ENCODE data around the gene SGO2. TPM values are rescaled to one million over a fixed set of nuclear protein-coding genes. Genes with fewer than 3 reads are reported as not detected.

Gene SGO2
- polyA plus RNA-seq, 2 donors: 1.3 to 2.5 TPM

DNA sequence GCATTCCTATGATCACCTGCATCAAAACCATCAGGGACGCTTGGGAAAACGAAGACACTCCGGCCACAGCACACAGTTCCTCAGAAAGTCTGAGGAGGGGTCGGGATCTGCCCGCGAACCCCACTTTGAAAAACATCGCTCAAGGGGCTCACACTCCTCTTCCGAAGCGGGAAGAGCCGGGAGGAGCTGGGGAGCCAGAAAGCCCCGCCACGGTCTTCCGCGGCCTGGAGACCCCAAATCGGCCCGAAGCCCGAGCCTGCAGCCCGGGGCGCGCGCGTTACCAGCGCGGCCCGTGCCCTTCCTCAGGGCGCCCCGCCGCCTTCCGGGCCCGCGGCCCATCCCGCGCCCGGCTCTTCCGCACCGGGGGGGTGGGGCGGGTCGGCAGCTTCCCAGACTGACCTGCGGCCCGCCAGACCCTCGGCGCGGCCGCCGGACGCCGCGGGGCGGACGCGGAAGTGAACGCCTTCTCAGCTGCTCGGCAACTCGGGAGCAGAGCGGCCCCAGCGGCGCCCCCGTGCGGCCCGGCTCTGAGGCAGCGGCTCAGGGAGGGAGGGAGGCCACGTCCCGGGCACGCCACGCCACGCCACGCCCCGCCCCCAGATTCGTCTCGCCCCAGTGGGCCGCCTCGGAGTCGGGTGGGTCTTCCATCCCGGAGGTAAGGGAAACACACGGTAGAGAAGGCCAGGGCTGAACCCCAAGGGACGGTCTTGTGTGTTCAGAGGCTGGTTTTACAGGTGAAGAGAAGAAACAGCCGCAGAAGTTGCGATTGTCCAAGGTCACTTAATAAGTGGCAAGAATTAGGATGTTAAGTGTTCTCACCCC lies 16.2 kb upstream of the SGO2 start, which contains the start of gene KCTD18:
Gene KCTD18, minus strand, starts transcription at position 457 of the 822 bp plus-strand sequence. CDS start 3,052 bp downstream, outside the sequence.
- no peaks in the 10 kb centered on the region for H3K9me3 ChIP-seq (ENCODE audit: control insufficient read depth in 2 of 2, insufficient read depth in 1 of 2, low read depth in 1 of 2, low read length in 1 of 2)
- WGBS, 2 donors: 1% methylated on average over 59 to 78 of the region's 78 CpGs
- no peaks in the 10 kb centered on the region for H3K27me3 ChIP-seq (ENCODE audit: control insufficient read depth in 1 of 2, insufficient read depth in 2 of 2, low read length in 2 of 2)
- H3K4me1 ChIP-seq (ENCODE audit: control insufficient read depth in 2 of 2, insufficient read depth in 2 of 2, low read length in 1 of 2): peaks cover 0 to 2% of the 10 kb centered on the region in 2 donors
- no peaks in the 10 kb centered on the region for H3K36me3 ChIP-seq (ENCODE audit: control insufficient read depth in 2 of 2, insufficient read depth in 2 of 2, low read length in 1 of 2)
- peak within 1 kb of the TSS; percentile 79 to 88 for H3K4me3 ChIP-seq (ENCODE audit: low read depth in 1 of 2, low read length in 2 of 2)
- H3K27ac ChIP-seq (ENCODE audit: low read depth in 2 of 2, low read length in 1 of 2): peak within 1 kb of the TSS; percentile 76 to 79

DNA sequence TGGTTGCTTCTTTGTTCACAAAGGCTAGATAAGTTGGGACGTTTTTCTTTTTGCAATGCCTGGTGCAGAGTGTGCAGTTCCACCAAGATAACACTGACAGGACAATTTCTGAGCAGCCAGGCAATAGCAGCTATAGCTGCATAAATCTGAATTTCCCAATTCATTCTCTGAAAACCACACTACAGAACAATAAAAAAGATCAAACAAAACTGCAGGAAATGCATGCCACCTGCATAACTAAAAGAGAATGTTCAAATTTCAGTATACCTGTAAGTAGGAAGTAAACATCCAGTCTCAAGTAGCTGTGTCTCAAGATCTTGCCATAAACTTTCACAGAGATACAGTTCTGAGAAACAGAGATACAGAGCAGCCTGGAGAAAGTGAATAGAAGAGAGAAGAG lies 10.9 kb upstream of the SGO2 start:
- H3K9me3 ChIP-seq (ENCODE audit: control insufficient read depth in 2 of 2, insufficient read depth in 1 of 2, low read depth in 1 of 2, low read length in 1 of 2): no peaks in the 10 kb centered on the region
- H3K27ac ChIP-seq (ENCODE audit: low read depth in 2 of 2, low read length in 1 of 2): no peak overlapping the region
- 6 to 21% methylated on average over 1 of the region's 1 CpG for WGBS, 2 donors
- H3K4me3 ChIP-seq (ENCODE audit: low read depth in 1 of 2, low read length in 2 of 2): no peak overlapping the region
- H3K4me1 ChIP-seq (ENCODE audit: control insufficient read depth in 2 of 2, insufficient read depth in 2 of 2, low read length in 1 of 2): peaks cover 0 to 2% of the 10 kb centered on the region in 2 donors
- no peaks in the 10 kb centered on the region for H3K36me3 ChIP-seq (ENCODE audit: control insufficient read depth in 2 of 2, insufficient read depth in 2 of 2, low read length in 1 of 2)
- H3K27me3 ChIP-seq (ENCODE audit: control insufficient read depth in 1 of 2, insufficient read depth in 2 of 2, low read length in 2 of 2): peaks cover 0 to 2% of the 10 kb centered on the region in 2 donors

DNA sequence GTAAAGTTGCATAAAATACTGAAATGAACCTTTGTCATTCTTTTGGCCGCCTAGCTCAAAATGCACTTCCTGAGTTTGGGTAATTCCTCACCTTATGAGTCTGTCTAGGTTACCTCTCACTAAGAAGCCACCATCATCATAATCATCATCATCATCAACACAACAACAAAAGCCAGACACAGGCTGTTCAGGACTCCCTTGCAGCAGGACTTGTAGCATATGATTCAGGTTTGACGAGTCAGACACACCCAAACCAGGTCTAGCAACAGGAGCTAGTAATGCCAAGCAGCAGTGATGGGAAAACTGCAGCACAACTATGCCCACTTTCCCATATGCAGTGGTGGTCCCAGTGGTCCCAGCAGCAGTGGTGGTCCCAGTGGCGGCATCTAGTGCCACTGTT lies 2.8 kb upstream of the SGO2 start:
- WGBS, 2 donors: 68% methylated on average over 3 of the region's 3 CpGs
- H3K27me3 ChIP-seq (ENCODE audit: control insufficient read depth in 1 of 2, insufficient read depth in 2 of 2, low read length in 2 of 2): no peaks in the 10 kb centered on the region

DNA sequence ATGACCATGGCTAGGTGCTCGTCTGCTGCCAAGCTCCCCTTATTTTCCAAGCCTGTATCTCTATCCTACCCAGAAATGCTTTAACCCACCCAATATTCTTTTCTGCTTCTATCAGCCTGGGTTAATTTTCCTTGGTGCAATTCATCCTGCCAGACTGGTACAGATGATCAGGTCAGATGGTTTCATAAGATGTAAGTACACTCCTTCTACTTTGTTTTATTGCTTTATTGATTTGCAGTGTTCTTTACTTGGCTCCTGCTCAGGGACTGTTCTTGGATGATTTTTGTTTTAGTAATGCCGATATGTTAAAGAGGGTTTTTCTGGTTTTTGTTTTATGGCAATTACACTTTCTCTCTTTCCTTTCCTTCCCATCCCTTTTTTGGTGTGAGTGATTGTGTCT lies 2.4 kb upstream of the SGO2 start:
- WGBS, 2 donors: 82 to 84% methylated on average over 2 of the region's 2 CpGs
- H3K4me3 ChIP-seq (ENCODE audit: low read depth in 1 of 2, low read length in 2 of 2): no peak overlapping the region
- H3K4me1 ChIP-seq (ENCODE audit: control insufficient read depth in 2 of 2, insufficient read depth in 2 of 2, low read length in 1 of 2): peaks cover 0 to 2% of the 10 kb centered on the region in 2 donors
- no peaks in the 10 kb centered on the region for H3K9me3 ChIP-seq (ENCODE audit: control insufficient read depth in 2 of 2, insufficient read depth in 1 of 2, low read depth in 1 of 2, low read length in 1 of 2)
- no peak overlapping the region for H3K27ac ChIP-seq (ENCODE audit: low read depth in 2 of 2, low read length in 1 of 2)
- no peaks in the 10 kb centered on the region for H3K36me3 ChIP-seq (ENCODE audit: control insufficient read depth in 2 of 2, insufficient read depth in 2 of 2, low read length in 1 of 2)
- H3K27me3 ChIP-seq (ENCODE audit: control insufficient read depth in 1 of 2, insufficient read depth in 2 of 2, low read length in 2 of 2): no peaks in the 10 kb centered on the region

More for the DNA sequence above, 2.8 kb upstream of the SGO2 start:
- Histone ChIP-seq H3K9me3 (ENCODE audit: control insufficient read depth in 2 of 2, insufficient read depth in 1 of 2, low read depth in 1 of 2, low read length in 1 of 2) (no peaks in the 10 kb centered on the region), H3K27ac (ENCODE audit: low read depth in 2 of 2, low read length in 1 of 2) (no peak overlapping the region), H3K4me1 (ENCODE audit: control insufficient read depth in 2 of 2, insufficient read depth in 2 of 2, low read length in 1 of 2) (peaks cover 0 to 2% of the 10 kb centered on the region in 2 donors), H3K36me3 (ENCODE audit: control insufficient read depth in 2 of 2, insufficient read depth in 2 of 2, low read length in 1 of 2) (no peaks in the 10 kb centered on the region), H3K4me3 (ENCODE audit: low read depth in 1 of 2, low read length in 2 of 2) (no peak overlapping the region)

DNA sequence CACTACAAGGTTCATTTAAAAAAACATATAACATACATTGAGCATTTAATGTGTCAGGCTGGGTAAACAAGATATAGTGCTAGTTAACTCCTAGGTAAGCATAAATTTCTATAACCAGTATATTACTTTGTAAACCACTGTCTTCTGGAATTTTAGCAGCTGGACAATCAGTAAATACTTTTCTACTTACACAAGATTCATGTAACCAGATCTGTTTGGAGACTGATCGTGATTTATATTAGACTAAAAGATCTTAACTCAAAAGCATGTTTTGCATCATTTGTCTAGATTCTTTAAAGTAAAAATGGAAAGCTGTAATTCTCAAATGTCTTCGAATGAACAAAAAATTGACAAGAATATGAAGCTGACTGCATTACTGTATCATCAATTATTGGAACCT lies 941 bp upstream of the SGO2 start:
- no peak overlapping the region for H3K4me3 ChIP-seq (ENCODE audit: low read depth in 1 of 2, low read length in 2 of 2)
- no peaks in the 10 kb centered on the region for H3K9me3 ChIP-seq (ENCODE audit: control insufficient read depth in 2 of 2, insufficient read depth in 1 of 2, low read depth in 1 of 2, low read length in 1 of 2)
- H3K4me1 ChIP-seq (ENCODE audit: control insufficient read depth in 2 of 2, insufficient read depth in 2 of 2, low read length in 1 of 2): peaks cover 0 to 2% of the 10 kb centered on the region in 2 donors
- WGBS, 2 donors: 60 to 67% methylated on average over 2 of the region's 2 CpGs
- no peak overlapping the region for H3K27ac ChIP-seq (ENCODE audit: low read depth in 2 of 2, low read length in 1 of 2)
- H3K27me3 ChIP-seq (ENCODE audit: control insufficient read depth in 1 of 2, insufficient read depth in 2 of 2, low read length in 2 of 2): no peaks in the 10 kb centered on the region
- H3K36me3 ChIP-seq (ENCODE audit: control insufficient read depth in 2 of 2, insufficient read depth in 2 of 2, low read length in 1 of 2): no peaks in the 10 kb centered on the region

DNA sequence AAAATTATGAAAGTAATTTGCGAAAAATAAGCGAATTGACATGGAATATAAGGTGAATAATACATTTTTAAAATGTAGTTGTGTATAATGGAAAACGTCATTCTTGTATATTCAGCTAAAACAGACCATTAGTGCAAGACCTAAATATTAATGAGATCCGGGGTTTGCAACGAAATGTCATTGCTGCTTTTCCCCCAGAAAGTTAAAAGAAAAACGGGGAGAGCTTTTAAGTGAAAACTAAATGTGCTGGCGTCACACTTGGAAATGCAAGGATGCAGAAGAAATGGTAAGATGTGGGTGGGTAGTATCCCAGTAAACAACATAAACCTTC lies 491 bp upstream of the SGO2 start:
- Histone ChIP-seq H3K27ac (ENCODE audit: low read depth in 2 of 2, low read length in 1 of 2) (peak overlapping the region in 1 of 2 donors; percentile 63), H3K4me1 (ENCODE audit: control insufficient read depth in 2 of 2, insufficient read depth in 2 of 2, low read length in 1 of 2) (peaks cover 0 to 2% of the 10 kb centered on the region in 2 donors), H3K4me3 (ENCODE audit: low read depth in 1 of 2, low read length in 2 of 2) (peak overlapping the region; percentile 76 to 82), H3K36me3 (ENCODE audit: control insufficient read depth in 2 of 2, insufficient read depth in 2 of 2, low read length in 1 of 2) (no peaks in the 10 kb centered on the region), H3K9me3 (ENCODE audit: control insufficient read depth in 2 of 2, insufficient read depth in 1 of 2, low read depth in 1 of 2, low read length in 1 of 2) (no peaks in the 10 kb centered on the region), H3K27me3 (ENCODE audit: control insufficient read depth in 1 of 2, insufficient read depth in 2 of 2, low read length in 2 of 2) (no peaks in the 10 kb centered on the region)
- WGBS, 2 donors: 17 to 24% methylated on average over 7 of the region's 7 CpGs

DNA sequence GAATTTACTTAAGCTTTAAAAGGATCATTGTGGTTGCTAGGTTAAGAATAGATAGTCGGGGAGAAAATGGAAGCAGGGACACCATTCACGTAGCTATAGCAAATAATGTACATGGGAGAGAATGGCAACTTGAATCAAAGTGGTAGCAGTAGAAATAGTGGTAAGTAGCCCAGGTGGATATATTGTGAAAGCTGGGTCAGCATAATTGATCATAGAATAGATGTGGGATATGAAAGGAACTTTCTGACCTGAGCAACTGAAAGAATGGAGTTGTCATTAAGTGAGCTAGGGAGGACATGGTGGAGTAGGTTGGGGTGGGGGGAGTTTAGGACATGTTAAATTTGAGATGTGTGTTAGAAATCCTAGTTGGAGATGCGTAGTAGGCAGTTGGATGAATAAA lies 2.2 kb downstream of the SGO2 start:
- WGBS, 2 donors: 82 to 84% methylated on average over 3 of the region's 3 CpGs
- Histone ChIP-seq H3K27me3 (ENCODE audit: control insufficient read depth in 1 of 2, insufficient read depth in 2 of 2, low read length in 2 of 2) (no peaks in the 10 kb centered on the region), H3K4me1 (ENCODE audit: control insufficient read depth in 2 of 2, insufficient read depth in 2 of 2, low read length in 1 of 2) (peaks cover 0 to 2% of the 10 kb centered on the region in 2 donors), H3K4me3 (ENCODE audit: low read depth in 1 of 2, low read length in 2 of 2) (no peak overlapping the region), H3K36me3 (ENCODE audit: control insufficient read depth in 2 of 2, insufficient read depth in 2 of 2, low read length in 1 of 2) (no peaks in the 10 kb centered on the region), H3K27ac (ENCODE audit: low read depth in 2 of 2, low read length in 1 of 2) (no peak overlapping the region), H3K9me3 (ENCODE audit: control insufficient read depth in 2 of 2, insufficient read depth in 1 of 2, low read depth in 1 of 2, low read length in 1 of 2) (no peaks in the 10 kb centered on the region)

DNA sequence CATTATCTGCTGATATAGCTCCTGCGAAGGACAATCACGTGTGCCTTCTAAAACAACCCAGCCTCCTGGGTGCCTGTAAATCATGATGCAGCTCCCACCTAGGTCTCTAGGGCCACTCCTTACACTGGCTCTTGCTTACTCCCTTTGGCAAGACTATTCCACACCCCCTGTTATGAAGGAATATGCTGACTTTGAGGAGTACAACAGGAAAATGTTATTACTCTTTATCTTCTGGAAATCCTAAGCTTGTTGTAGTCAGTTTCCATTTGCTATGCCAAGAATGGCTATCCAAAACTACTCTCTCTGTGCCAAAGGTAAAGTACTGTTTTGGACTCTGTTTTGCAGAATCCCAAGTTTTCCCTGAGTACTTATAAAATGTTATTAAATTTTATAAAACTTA lies 7.7 kb downstream of the SGO2 start:
- H3K4me1 ChIP-seq (ENCODE audit: control insufficient read depth in 2 of 2, insufficient read depth in 2 of 2, low read length in 1 of 2): no peaks in the 10 kb centered on the region
- no peaks in the 10 kb centered on the region for H3K9me3 ChIP-seq (ENCODE audit: control insufficient read depth in 2 of 2, insufficient read depth in 1 of 2, low read depth in 1 of 2, low read length in 1 of 2)
- WGBS, 2 donors: 88 to 94% methylated on average over 2 of the region's 2 CpGs

DNA sequence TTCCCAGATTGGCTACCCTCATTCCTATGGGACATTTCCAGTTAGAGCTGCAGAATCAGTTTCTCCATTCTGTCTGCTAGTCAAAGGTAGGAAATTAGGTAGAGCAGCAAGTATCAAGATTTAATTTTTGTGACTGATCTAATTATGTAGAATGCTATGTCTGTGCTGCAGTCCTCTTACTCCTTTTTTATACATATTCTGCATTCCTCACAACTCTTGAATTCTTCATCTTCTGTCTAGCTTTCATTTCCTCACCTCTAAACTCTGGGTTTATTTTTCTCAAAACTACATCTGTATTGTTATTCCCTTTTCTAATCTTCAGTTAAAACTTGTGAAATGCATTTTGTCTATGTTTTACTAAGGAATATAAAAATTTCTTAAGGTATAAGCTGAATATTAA lies 8.6 kb downstream of the SGO2 start:
- no peaks in the 10 kb centered on the region for H3K27me3 ChIP-seq (ENCODE audit: control insufficient read depth in 1 of 2, insufficient read depth in 2 of 2, low read length in 2 of 2)

More for the DNA sequence above, 7.7 kb downstream of the SGO2 start:
- no peaks in the 10 kb centered on the region for H3K36me3 ChIP-seq (ENCODE audit: control insufficient read depth in 2 of 2, insufficient read depth in 2 of 2, low read length in 1 of 2)
- no peak overlapping the region for H3K4me3 ChIP-seq (ENCODE audit: low read depth in 1 of 2, low read length in 2 of 2)
- H3K27me3 ChIP-seq (ENCODE audit: control insufficient read depth in 1 of 2, insufficient read depth in 2 of 2, low read length in 2 of 2): no peaks in the 10 kb centered on the region
- no peak overlapping the region for H3K27ac ChIP-seq (ENCODE audit: low read depth in 2 of 2, low read length in 1 of 2)

DNA sequence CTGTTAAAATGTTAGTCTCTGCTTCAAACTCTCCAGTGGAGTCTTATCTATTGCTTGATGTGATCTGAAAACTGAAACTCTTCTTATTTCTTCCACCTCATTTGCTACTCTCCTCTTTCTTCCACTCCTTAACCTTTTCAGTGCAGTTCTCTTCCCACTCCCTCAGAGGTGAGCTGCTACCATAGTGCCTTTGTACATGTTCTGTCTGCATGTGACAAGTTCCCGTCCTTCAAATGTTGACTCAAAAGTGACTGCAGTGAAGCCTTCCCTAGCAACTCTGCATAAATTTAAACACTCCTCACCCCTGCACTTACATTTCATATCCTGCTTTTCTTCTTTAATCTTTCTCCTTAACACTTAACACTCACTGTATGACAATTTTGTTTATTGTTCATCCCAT lies 12.1 kb downstream of the SGO2 start:
- H3K9me3 ChIP-seq (ENCODE audit: control insufficient read depth in 2 of 2, insufficient read depth in 1 of 2, low read depth in 1 of 2, low read length in 1 of 2): no peaks in the 10 kb centered on the region
- no peaks in the 10 kb centered on the region for H3K4me1 ChIP-seq (ENCODE audit: control insufficient read depth in 2 of 2, insufficient read depth in 2 of 2, low read length in 1 of 2)
- H3K27ac ChIP-seq (ENCODE audit: low read depth in 2 of 2, low read length in 1 of 2): no peak overlapping the region
- 89 to 93% methylated on average over 1 of the region's 1 CpG for WGBS, 2 donors
- no peak overlapping the region for H3K4me3 ChIP-seq (ENCODE audit: low read depth in 1 of 2, low read length in 2 of 2)
- H3K36me3 ChIP-seq (ENCODE audit: control insufficient read depth in 2 of 2, insufficient read depth in 2 of 2, low read length in 1 of 2): peaks cover 0 to 2% of the 10 kb centered on the region in 2 donors
- no peaks in the 10 kb centered on the region for H3K27me3 ChIP-seq (ENCODE audit: control insufficient read depth in 1 of 2, insufficient read depth in 2 of 2, low read length in 2 of 2)

More for the DNA sequence above, 8.6 kb downstream of the SGO2 start:
- no peaks in the 10 kb centered on the region for H3K36me3 ChIP-seq (ENCODE audit: control insufficient read depth in 2 of 2, insufficient read depth in 2 of 2, low read length in 1 of 2)
- no peak overlapping the region for H3K4me3 ChIP-seq (ENCODE audit: low read depth in 1 of 2, low read length in 2 of 2)
- no peaks in the 10 kb centered on the region for H3K4me1 ChIP-seq (ENCODE audit: control insufficient read depth in 2 of 2, insufficient read depth in 2 of 2, low read length in 1 of 2)
- no peaks in the 10 kb centered on the region for H3K9me3 ChIP-seq (ENCODE audit: control insufficient read depth in 2 of 2, insufficient read depth in 1 of 2, low read depth in 1 of 2, low read length in 1 of 2)
- no peak overlapping the region for H3K27ac ChIP-seq (ENCODE audit: low read depth in 2 of 2, low read length in 1 of 2)

All from esophagus (tissue), 2 donors.